ENCODE measurements around the gene MAP2K4. TPM values are rescaled to one million over a fixed set of nuclear protein-coding genes. Genes with fewer than 3 reads are reported as not detected.

The MAP2K4 gene
- total RNA-seq, 3 donors from 2014 or later, result 27.0 to 47.5 (median 32.7) TPM

GRCh38 chr17:12074346-12074745 is 53.7 kb downstream of the MAP2K4 start:
- DNase-seq (no peak), ATAC-seq (no peak)
- TF ChIP-seq CTCF (IDR thresholded peaks at IDR 0.05), result no peak
- no peak overlapping the region for H3K4me3 ChIP-seq
- no peaks in the 10 kb centered on the region for H3K9me3 ChIP-seq
- no peaks in the 10 kb centered on the region for H3K36me3 ChIP-seq (ENCODE audit: low read depth)
- no peaks in the 10 kb centered on the region for H3K4me1 ChIP-seq (ENCODE audit: low read depth)
- intact Hi-C loops (cut with DNase I, micrococcal nuclease), result no loop called here

GRCh38 chr17:12077773-12078172 is 57.1 kb downstream of the MAP2K4 start:
- no peak for TF ChIP-seq CTCF (IDR thresholded peaks at IDR 0.05)
- Histone ChIP-seq H3K4me3 (no peak overlapping the region), H3K36me3 (ENCODE audit: low read depth) (no peaks in the 10 kb centered on the region), H3K4me1 (ENCODE audit: low read depth) (no peaks in the 10 kb centered on the region), H3K9me3 (no peaks in the 10 kb centered on the region)
- intact Hi-C loops (cut with DNase I, micrococcal nuclease), result no loop called here
- no peak for DNase-seq
- ATAC-seq, result no peak

GRCh38 chr17:12078791-12079190 is 58.1 kb downstream of the MAP2K4 start:
- DNase-seq, result no peak
- H3K36me3 ChIP-seq (ENCODE audit: low read depth), result no peaks in the 10 kb centered on the region
- H3K4me3 ChIP-seq, result no peak overlapping the region
- H3K9me3 ChIP-seq, result no peaks in the 10 kb centered on the region
- H3K4me1 ChIP-seq (ENCODE audit: low read depth), result no peaks in the 10 kb centered on the region
- TF ChIP-seq CTCF (IDR thresholded peaks at IDR 0.05), result no peak
- intact Hi-C loops (cut with DNase I, micrococcal nuclease), result no loop called here
- no peak for ATAC-seq

- Histone ChIP-seq H3K4me3 (no peak overlapping the region), H3K9me3 (no peaks in the 10 kb centered on the region), H3K4me1 (ENCODE audit: low read depth) (no peaks in the 10 kb centered on the region), H3K36me3 (ENCODE audit: low read depth) (no peaks in the 10 kb centered on the region)
- ATAC-seq (no peak), DNase-seq (no peak)
- intact Hi-C loops (cut with DNase I, micrococcal nuclease), result no loop called here
- no peak for TF ChIP-seq CTCF (IDR thresholded peaks at IDR 0.05)
Measured at GRCh38 chr17:12081720-12082119, 61.0 kb downstream of the MAP2K4 start.

GRCh38 chr17:12085076-12085949 is 64.6 kb downstream of the MAP2K4 start:
- ATAC-seq (no peak), DNase-seq (no peak)
- intact Hi-C loops (cut with DNase I, micrococcal nuclease), result no loop called here
- Histone ChIP-seq H3K36me3 (ENCODE audit: low read depth) (no peaks in the 10 kb centered on the region), H3K4me1 (ENCODE audit: low read depth) (no peaks in the 10 kb centered on the region), H3K4me3 (no peak overlapping the region), H3K9me3 (no peaks in the 10 kb centered on the region)
- TF ChIP-seq CTCF (IDR thresholded peaks at IDR 0.05), result no peak

Data from mucosa of descending colon (tissue), 3 donors.